Liver (tissue), 9 donors: ENCODE results near the gene TUBGCP6. TPM values are rescaled to one million over a fixed set of nuclear protein-coding genes. Genes with fewer than 3 reads are reported as not detected.

Experiments
- DNase-seq: peaks from one replicate; pipeline ENCODE4 v3.0.0-alpha.2; 2017; ENCODE audit warnings: low spot score
- H3K27ac ChIP-seq, 2 donors: one replicate each; pipeline ENCODE4 v1.7.0; 2013; ENCODE audit warnings: inconsistent platforms in 2 of 2, low read length in 2 of 2, control low read depth in 1 of 2, low read depth in 1 of 2, mild to moderate bottlenecking in 1 of 2
- H3K27me3 ChIP-seq, 4 donors: one replicate each; pipeline versions ENCODE4 v1.6.1 to v1.7.0; 2013; ENCODE audit warnings: low read length in 3 of 4, inconsistent platforms in 1 of 4, mild to moderate bottlenecking in 1 of 4, moderate library complexity in 1 of 4; ENCODE audit not compliant: control insufficient read depth in 4 of 4, insufficient read depth in 4 of 4
- H3K36me3 ChIP-seq, 4 donors: one replicate each; pipeline versions ENCODE4 v1.6.1 to v1.7.0; 2013; ENCODE audit warnings: low read length in 3 of 4, mild to moderate bottlenecking in 3 of 4, low read depth in 1 of 4, moderate library complexity in 1 of 4; ENCODE audit not compliant: control insufficient read depth in 4 of 4, insufficient read depth in 3 of 4
- H3K4me1 ChIP-seq, 4 donors: one replicate each; pipeline versions ENCODE4 v1.6.1 to v1.7.0; 2013; ENCODE audit warnings: low read length in 3 of 4, mild to moderate bottlenecking in 3 of 4, moderate library complexity in 1 of 4; ENCODE audit not compliant: control insufficient read depth in 4 of 4, insufficient read depth in 4 of 4
- H3K4me3 ChIP-seq, 3 donors: one replicate each; pipeline versions ENCODE4 v1.6.1 to v1.7.0; 2013; ENCODE audit warnings: low read length in 3 of 3, control low read depth in 1 of 3, low read depth in 1 of 3, mild to moderate bottlenecking in 1 of 3
- H3K9ac ChIP-seq, 2 donors: one replicate each; pipeline ENCODE4 v1.7.0; 2013; ENCODE audit warnings: low read length in 2 of 2, mild to moderate bottlenecking in 2 of 2, moderate library complexity in 2 of 2, control low read depth in 1 of 2, low read depth in 1 of 2
- H3K9me3 ChIP-seq, 4 donors: one replicate each; pipeline versions ENCODE4 v1.6.1 to v1.7.0; 2013; ENCODE audit warnings: low read length in 3 of 4; ENCODE audit not compliant: control insufficient read depth in 4 of 4
- ATF3 ChIP-seq: IDR thresholded peaks from 2 replicates; pipeline ENCODE4 v1.6.1; 2016; ENCODE audit warnings: antibody characterized with exemption
- CTCF ChIP-seq: fragments of 150-350 bp; IDR thresholded peaks from 2 replicates; pipeline ENCODE4 v1.5.1; 2017; ENCODE audit warnings: improper control_type of control experiment, low read depth, low read length; ENCODE audit not compliant: missing input control
- GABPA ChIP-seq, 2 donors: IDR thresholded peaks in 1 of 2; conservative IDR thresholded peaks in 1 of 2; 2 replicates each; pipeline ENCODE4 v1.6.1; 2016; ENCODE audit warnings: antibody characterized with exemption in 2 of 2, mild to moderate bottlenecking in 1 of 2, moderate library complexity in 1 of 2
- HNF4G ChIP-seq: IDR thresholded peaks from 2 replicates; pipeline ENCODE4 v1.6.1; 2016; ENCODE audit warnings: antibody characterized with exemption
- JUND ChIP-seq, 2 donors: IDR thresholded peaks; 2 replicates each; pipeline ENCODE4 v1.6.1; 2016; ENCODE audit warnings: antibody characterized with exemption in 2 of 2
- MAX ChIP-seq: IDR thresholded peaks from 2 replicates; pipeline ENCODE4 v1.6.1; 2016; ENCODE audit warnings: antibody characterized with exemption
- RXRA ChIP-seq, 2 donors: IDR thresholded peaks; 2 replicates each; pipeline ENCODE4 v1.6.1; 2017 to 2018; ENCODE audit warnings: antibody characterized with exemption in 2 of 2, mild to moderate bottlenecking in 1 of 2
- SP1 ChIP-seq: IDR thresholded peaks from 2 replicates; pipeline ENCODE4 v1.6.1; 2018; ENCODE audit warnings: antibody characterized with exemption, mild to moderate bottlenecking
- TAF1 ChIP-seq: conservative IDR thresholded peaks from 2 replicates; pipeline ENCODE4 v1.6.1; 2016; ENCODE audit warnings: antibody characterized with exemption, mild to moderate bottlenecking
- WGBS: extraction: QIAGEN DNeasy Blood & Tissue Kit; methylation state at CpG from one replicate; pipeline ENCODE4 v1.1.7; 2013; 5-methylcytosine and 5-hydroxymethylcytosine counted together
- polyA plus RNA-seq, 2 donors: library from polyadenylated mRNA; stranded (reverse) in 1 of 2; unstranded in 1 of 2; fragments of 200-250 nt in 1 of 2; fragments of >200 nt in 1 of 2; fragmentation: Nextera tagmentation in 1 of 2; extraction: Ambion mirVana in 1 of 2; gene quantifications; one replicate each; pipeline versions ENCODE4 v1.2.1 to v1.2.3, GENCODE V29; 2013 to 2015
- total RNA-seq, 2 donors: library from RNA; depleted of rRNA; stranded (reverse); fragments of >200 nt; gene quantifications; one replicate each; pipeline ENCODE4 v1.2.3, GENCODE V29; 2014
- donor health status: healthy.
- donor health status: healthy.
- donor health status: healthy.
- donor health status: healthy.
- donor health status: healthy.

Gene TUBGCP6
- total and polyA plus RNA-seq, 4 donors, result 9.3 to 31.7 (median 16.4) TPM

DNA sequence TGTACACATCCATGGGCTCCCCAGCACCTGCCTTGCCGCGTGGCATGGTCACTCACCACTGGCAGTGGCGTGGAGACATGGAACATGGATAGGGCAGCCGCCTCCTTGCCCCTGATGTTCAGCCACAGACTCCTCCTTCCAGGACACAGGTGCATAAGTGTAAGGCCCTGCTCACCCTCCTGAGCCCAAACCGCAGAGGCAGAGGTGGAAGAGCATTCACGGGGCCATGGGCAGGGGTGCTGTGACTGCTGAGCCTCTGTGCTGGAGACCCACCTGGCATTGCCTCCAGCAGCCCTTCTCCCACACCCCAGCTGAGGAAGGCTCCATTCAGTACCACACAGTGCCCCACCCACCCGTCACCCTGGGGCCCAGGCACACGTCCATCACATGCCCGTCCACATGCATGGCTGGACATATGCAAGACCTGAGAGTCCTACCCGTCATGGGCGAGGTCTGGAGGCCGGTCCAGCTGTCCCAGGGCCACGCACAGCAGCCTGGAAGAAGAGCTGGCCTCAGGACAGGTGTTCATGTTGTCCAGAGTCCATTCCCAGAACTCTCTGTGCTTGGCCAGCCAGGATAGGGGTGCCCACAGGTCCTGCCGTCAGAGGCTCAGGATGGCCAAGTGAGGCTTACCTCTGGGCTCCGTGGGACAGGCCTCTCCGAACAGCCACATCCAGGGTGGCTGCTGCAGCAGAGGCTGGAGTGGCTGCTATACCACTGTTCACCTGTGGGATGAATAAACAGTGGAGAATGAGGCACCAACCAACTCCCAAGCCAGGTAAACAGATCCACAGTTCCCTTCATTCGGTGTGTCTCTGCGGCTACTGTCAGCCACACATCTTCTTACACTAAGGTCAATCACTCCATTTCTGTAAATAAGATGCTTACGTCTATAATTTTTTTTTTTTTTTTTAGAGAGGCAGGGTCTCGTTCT lies 1.7 kb upstream of the TUBGCP6 start:
- H3K4me1 ChIP-seq, result peaks cover 11 to 72% (median 57%) of the 10 kb centered on the region in 4 donors
- DNase-seq, result no peak
- no peak overlapping the region for H3K27ac ChIP-seq
- no peaks in the 10 kb centered on the region for H3K27me3 ChIP-seq
- no peak overlapping the region for H3K4me3 ChIP-seq
- WGBS, result 84% methylated on average over 20 of the region's 20 CpGs
- no peaks in the 10 kb centered on the region for H3K9me3 ChIP-seq
- peaks cover 0 to 4% (median 2%) of the 10 kb centered on the region in 4 donors for H3K36me3 ChIP-seq
- TF ChIP-seq CTCF, result peak; percentile 17
- no peak for TF ChIP-seq ATF3
- no peak for TF ChIP-seq SP1
- TF ChIP-seq GABPA (IDR thresholded peaks at IDR 0.05 in 1 of 2, conservative IDR thresholded peaks at IDR 0.05 in 1 of 2), result no peak
- no peak for TF ChIP-seq HNF4G
- no peak for TF ChIP-seq TAF1
- no peak overlapping the region for H3K9ac ChIP-seq

GRCh38 chr22:50245214-50246072 lies 620 bp upstream of the TUBGCP6 start:
- peak in 1 of 2 donors; percentile 57 for TF ChIP-seq GABPA (IDR thresholded peaks at IDR 0.05 in 1 of 2, conservative IDR thresholded peaks at IDR 0.05 in 1 of 2)
- no peak for TF ChIP-seq JUND (IDR thresholded peaks at IDR 0.05)
- peak overlapping the region; percentile 78 to 99 (median 87) for H3K4me3 ChIP-seq
- H3K27ac ChIP-seq, result peak overlapping the region; percentile 80 to 95
- peaks cover 9 to 72% (median 58%) of the 10 kb centered on the region in 4 donors for H3K4me1 ChIP-seq
- 14% methylated on average over 53 of the region's 53 CpGs for WGBS
- peaks cover 0 to 4% (median 2%) of the 10 kb centered on the region in 4 donors for H3K36me3 ChIP-seq
- H3K27me3 ChIP-seq, result no peaks in the 10 kb centered on the region
- no peaks in the 10 kb centered on the region for H3K9me3 ChIP-seq
- no peak for DNase-seq
- peak overlapping the region; percentile 6 to 13 for H3K9ac ChIP-seq

DNA sequence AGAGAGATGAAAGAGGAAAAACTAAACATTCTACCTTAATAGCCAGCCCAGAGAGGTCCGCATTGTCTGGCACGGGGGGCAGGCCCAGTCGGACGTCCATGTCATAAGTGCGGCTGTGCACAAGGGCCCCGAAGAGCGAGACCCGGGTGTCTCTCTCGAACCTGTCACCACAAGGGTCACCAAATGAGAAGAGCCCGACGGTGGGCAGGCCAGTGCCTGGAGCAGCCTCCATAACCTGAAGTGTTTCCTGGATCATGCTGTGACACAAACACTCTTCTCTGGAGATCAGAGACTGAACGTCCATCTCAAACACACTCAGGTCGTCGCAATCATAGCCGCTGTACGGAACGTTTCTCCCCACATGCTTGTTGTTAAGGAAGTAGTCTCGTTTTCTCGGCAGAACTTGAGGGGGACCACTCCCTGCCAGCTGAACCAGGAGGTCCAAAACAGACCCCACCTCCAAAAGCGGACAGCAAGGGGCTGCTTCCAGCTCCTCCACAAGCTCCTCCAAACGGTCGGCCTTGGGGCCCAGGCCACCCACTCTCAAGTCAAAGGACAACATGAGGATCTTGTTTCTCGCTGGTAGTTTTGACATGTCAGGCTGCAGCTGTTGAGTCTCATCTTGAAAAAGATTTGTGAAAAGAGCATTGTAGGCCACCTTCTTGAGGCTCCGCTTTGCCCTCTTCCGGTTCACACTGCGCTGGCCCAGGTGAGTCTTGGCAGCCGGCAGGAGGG lies 971 bp downstream of the TUBGCP6 start:
- peak overlapping the region; percentile 46 to 89 for H3K9ac ChIP-seq
- TF ChIP-seq MAX (no peak), RXRA (IDR thresholded peaks at IDR 0.05) (peak in 1 of 2 donors; percentile 2)
- H3K4me1 ChIP-seq, result peaks cover 3 to 61% (median 45%) of the 10 kb centered on the region in 4 donors
- H3K27ac ChIP-seq, result peak overlapping the region; percentile 80 to 95
- H3K36me3 ChIP-seq, result peaks cover 2 to 11% (median 9%) of the 10 kb centered on the region in 4 donors
- H3K27me3 ChIP-seq, result no peaks in the 10 kb centered on the region
- DNase-seq, result no peak
- H3K9me3 ChIP-seq, result no peaks in the 10 kb centered on the region
- WGBS, result 15% methylated on average over 27 of the region's 27 CpGs
- H3K4me3 ChIP-seq, result peak overlapping the region; percentile 78 to 99 (median 87)
